NK-92 treated with Interleukin-12 subunit alpha and Interleukin-12 subunit beta, amount 100 ng/mL, for 24 hours (cell line): ENCODE data around the gene QRICH1.

Experiments used
- DNase-seq: peaks from one replicate; lab custom pipeline; 2025; lab: John Stamatoyannopoulos, UW

QRICH1 gene

DNA sequence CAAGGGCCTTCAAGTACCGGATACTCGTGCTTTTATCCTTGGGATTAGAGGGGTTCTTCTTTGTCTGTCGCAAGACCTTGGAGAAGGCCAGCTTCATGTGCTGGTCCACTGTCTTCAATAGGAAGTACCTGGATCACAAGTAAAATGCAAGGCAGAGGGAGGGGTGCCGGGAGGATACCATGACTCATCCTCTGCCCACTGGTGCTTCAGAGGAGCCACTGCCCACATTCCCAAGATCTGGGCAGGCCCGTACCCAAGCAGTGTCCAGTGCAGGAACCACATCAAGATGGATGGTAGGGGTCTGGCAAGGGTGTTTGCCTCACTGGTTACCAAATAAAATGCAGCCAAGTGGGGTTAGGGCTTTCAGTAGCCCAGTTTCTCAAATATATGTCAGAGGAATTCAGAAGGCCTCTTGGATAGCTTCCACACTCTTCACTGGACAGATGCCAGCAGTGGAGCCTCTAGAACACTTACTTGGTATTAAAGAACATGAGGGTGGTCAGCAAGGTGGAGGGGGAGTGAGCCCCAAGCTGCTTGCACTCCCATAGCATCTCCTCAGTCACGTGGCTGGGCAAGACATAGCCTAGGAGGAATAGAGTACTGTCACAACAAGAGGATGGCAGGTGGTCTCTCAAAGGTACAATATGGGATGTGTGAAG lies 61.1 kb downstream of the QRICH1 start:
- no peak for DNase-seq

DNA sequence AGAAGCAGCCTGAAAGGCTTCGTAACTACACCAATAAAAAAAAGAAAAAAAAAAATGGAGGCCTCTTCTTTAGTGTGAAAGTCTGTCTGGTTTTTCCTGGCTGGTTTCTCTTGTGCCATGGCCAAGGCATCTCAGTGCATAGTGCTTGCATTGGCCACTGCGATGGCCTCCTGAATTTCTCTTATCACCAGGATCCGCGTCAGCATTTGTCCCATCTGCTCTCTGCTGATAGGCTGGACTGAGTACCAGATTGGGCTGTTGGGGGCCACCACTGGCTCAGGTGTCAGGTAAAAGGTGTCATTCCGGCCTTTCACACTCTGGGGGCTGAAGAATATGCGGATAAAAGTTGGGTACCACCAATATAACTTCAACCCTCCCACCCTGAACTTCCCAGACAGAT lies 63.5 kb downstream of the QRICH1 start:
- no peak for DNase-seq

DNA sequence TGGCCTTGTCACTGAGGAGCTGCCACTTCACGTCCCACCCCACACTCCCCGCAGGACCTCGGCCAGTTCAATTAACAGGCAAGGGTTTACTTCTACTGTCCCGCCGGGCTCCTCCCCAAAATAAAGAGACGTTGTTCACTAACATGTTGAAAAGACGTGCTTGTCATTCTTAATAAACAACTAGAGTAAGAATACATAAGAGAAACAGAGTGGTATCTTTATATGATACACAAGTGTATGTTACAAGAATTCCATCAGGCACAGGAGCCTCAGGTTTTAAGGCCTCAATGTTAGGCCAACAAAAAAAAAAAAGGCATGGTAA lies 64.3 kb downstream of the QRICH1 start:
- no peak for DNase-seq

DNA sequence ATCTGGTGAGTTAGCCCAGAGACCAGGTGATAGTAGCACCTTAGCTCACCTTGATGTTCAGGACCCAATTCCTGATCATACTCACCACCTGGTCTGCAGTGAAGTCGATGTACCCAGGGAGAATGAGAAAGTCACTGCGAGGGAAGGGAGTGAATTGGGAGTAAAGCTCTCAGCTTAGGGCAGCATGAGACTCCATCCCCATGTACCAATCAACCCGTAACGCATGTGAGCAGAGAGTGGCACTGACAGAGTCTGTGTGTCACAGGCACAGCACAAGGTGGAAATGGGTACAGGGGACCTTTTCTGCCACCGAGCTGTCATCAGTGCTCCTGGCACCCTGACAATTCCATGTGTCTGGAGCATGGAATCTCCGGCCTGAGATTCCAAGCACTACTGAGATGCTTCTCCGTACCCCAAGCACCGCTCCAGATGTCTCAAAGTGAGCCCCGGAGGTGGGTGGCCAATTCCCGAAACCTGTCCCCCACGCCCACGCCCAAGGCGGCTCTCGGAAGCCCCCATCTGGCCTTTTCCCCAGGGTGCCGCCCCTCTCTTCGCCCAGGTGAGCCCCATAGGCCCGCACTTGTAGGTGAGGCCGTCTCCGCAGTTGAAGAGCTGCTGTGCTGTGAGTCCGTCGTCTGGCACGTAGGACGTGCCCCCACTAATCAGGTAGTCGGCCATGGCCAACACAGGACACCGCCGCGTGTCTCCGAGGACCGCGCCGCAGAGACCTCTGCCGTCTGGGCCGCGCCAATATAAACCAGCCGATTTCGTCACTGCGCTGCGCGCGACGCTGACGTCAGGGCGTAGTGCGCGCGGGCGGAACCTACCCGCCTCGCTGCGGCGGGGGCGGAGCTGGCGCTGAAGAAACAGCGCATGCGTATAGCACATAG lies 65.0 kb downstream of the QRICH1 start, which contains the start of gene IMPDH2:
Gene IMPDH2 (minus strand): TSS at position 726 of the 890 bp plus-strand sequence. CDS start 48 bp downstream, at position 678.
- DNase-seq: peak; percentile 80

DNA sequence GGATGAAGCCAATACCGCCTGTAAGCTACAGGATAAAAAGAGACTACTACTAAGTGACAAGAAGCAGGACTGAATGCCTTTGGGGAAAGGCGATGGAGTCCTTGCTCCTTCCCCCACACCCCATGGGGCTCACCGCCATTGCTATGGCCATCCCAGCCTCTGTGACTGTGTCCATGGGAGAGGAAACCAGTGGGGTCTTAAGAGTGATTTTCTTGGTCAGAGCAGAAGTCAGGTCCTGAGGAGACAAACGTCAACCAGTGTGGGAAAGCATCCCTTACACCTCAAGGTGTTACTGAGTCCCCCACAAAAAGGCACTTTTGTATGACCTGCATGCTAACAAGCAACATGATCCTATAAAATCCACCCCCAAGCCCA lies 65.6 kb downstream of the QRICH1 start:
- DNase-seq: no peak

DNA sequence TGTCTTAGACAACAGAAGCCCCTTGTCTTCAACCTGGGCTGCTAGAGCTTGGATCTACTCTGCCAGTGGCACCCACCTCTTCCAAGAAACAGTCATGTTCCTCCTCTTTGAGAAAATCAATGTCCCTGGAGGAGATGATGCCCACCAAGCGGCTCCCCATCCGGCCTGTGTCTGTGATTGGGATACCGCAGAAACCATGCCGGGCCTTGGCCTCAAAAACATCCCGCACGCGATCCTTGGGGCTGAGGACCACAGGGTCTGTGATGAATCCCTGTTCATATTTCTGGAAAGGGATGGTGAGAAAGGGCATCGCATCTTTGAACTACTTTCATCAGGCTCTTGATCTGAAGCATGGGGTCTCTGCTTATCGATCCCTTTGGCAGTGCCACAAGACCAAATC lies 66.2 kb downstream of the QRICH1 start:
- DNase-seq: no peak

DNA sequence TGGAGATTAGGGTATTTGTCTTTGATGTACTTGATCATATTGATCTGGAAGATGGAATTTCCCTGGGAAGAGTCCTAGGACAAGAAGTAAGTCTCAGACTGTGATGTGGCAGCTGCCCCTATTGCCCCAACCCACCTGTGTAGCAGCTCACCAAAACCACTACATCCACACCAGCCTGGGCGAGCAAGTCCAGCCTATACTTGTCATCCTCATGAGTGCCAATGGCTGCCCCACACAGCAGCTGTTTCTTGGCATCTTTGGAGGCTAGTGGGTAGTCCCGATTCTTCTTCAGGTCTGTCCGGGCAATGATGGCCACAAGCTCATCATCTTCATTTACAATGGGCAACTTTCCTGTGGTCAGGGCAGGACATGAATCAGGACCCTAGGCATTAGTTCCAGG lies 67.3 kb downstream of the QRICH1 start:
- DNase-seq: no peak

DNA sequence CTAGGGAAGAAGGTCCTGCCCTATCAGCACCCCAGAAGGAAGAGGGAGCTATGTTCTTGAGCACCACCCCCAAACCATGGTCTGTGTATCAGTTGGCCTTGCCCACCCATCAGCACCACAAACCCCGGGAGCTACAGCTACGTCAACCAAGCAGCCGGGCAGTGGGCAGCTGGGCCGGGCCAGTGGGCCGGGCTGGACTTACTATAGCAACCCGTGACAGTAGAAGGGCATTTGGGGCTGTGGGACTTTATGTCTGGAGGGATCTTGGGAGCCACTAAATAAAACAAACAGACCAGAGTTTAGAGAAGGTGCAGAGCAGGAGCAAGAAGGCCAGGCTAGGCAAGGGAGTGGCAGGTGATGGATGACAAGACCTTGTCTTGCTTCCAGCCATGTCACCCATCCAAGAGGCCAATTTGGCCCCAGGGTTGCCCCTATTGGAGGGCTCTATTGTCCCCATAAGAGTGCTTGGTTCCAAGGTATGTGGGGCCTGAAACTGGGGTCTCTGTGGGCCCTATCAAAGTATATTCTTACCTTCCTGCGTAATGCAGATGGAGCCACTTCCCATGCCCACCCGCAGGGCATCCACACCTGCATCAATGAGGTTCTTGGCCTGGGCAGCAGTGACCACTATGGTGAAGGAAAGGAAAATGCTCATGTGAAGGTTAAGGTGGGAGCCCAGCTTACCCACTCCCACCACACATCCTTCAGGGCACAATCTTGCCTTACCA lies 67.9 kb downstream of the QRICH1 start:
- DNase-seq: no peak

DNA sequence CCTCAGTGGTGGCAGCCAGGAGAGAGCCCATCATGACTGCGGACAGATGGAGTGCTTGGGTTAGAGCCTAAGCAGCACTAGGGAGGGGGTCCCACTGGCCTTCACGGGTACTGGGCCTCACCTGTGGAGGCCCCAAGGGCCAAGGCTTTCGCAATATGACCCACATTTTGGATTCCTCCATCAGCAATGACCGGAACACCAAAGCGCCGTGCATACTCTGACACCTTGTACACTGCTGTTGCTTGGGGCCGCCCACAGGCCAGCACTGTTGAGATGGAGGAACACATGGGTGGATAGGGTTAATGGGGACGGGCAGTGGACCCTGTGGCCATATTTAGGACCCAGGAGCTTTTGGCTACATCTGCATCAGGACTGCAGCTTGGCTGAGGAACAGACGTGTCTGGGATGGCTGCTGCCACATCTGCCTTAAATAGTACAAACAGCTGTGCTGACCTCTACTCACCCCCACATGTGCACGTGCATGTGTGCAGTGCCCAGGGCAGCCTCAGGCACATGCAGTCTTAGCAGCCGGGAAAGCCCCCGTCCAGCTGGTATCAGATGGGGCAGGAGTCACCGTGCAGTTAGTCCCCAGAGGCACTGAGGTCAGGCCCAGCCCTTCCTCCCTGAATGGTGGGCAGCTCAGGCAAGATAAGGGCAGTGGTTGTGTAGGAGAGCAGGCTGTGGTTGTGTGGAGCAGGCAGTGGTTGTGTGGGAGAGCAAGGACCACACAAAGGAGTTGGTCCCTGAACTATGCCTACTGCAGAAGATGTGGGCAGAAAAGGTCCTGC lies 68.7 kb downstream of the QRICH1 start:
- DNase-seq: no peak

DNA sequence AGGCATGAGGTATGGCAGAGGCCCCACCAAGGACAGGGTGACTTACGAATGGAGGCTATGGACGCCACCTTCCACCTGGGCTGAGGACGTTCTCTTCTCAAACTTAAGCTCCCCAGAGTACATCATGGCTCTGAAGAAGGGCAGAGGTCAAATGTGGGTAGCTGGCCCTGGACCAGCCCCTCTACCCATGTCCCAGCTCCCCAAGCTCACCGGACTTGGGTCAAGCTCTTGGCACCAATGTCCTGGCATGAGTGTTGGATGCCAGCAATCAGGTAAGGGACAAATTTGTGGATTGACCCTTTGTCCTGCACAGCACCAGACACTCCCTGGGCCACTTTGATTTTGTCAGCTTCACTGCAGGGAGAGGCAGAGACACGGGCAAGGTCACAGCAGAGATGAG lies 69.4 kb downstream of the QRICH1 start:
- DNase-seq: no peak

DNA sequence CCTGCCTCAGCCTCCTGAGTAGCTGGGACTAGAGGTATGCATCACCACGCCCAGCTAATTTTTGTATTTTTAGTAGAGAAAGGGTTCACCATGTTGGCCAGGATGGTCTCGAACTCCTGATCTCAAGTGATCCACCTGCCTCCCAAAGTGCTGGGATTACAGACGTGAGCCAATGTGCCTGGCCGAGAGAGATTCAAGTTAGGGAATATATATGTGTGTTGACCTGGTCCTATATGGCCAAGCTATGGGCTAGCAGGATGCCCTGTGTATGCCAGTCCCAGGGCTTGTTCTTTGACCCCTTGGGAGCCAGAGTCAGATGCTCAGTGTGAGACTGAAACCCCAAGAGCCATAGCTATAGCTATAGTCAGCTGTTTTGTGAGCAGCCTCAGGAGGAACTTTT lies 70.1 kb downstream of the QRICH1 start:
- no peak for DNase-seq

DNA sequence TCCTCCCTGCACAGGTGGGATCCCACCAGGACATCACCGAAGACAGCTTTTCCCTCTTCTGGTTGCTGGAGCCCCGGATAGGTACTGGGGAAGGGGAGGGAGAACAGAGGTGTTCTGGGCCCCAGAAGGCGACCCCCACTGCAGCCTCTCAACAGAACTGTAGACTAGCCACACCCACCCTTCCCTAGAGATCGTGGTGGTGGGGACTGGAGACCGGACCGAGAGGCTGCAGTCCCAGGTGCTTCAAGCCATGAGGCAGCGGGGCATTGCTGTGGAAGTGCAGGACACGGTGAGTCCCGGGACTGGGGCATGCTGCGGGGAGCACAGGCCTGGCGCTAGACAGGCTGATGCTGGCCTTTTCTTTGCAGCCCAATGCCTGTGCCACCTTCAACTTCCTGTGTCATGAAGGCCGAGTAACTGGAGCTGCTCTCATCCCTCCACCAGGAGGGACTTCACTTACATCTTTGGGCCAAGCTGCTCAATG lies 71.1 kb downstream of the QRICH1 start:
- no peak for DNase-seq

DNA sequence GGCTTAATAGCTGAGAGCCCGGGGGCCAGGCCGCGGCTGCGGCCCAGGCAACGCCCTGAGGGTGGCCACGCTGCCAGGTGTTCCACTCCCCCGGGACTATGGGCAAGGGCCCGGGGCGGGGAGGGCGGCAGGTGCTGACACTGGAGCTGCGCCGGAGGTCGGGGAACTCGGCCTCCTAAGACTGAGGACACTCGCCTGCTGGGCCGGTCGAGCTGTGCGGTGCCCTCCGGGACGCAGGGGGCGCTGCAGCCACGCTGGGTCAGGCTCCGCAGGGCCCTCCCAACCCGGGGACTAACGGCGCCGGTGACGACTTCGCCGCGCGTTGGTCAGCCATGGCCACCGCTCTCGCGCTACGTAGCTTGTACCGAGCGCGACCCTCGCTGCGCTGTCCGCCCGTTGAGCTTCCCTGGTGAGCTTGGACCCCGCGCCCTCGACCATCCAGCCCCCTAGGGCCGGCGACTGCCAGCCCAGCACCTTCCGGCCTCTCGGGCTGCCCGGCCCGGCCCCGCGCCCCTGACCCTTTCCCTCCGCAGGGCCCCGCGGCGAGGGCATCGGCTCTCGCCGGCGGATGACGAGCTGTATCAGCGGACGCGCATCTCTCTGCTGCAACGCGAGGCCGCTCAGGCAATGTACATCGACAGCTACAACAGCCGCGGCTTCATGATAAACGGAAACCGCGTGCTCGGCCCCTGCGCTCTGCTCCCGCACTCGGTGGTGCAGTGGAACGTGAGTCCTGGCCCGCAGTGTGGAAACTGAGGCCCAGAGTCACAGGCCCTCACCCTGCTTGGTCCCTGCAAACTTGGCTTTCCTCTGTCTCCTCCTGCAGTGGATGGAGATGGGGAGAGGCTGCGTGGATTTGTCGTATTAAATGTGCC lies 71.8 kb downstream of the QRICH1 start, which contains the start of gene NDUFAF3:
Gene NDUFAF3 (plus strand): TSS at position 309 of the 875 bp plus-strand sequence. CDS start 24 bp downstream, at position 333.
- DNase-seq: peak; percentile 80

DNA sequence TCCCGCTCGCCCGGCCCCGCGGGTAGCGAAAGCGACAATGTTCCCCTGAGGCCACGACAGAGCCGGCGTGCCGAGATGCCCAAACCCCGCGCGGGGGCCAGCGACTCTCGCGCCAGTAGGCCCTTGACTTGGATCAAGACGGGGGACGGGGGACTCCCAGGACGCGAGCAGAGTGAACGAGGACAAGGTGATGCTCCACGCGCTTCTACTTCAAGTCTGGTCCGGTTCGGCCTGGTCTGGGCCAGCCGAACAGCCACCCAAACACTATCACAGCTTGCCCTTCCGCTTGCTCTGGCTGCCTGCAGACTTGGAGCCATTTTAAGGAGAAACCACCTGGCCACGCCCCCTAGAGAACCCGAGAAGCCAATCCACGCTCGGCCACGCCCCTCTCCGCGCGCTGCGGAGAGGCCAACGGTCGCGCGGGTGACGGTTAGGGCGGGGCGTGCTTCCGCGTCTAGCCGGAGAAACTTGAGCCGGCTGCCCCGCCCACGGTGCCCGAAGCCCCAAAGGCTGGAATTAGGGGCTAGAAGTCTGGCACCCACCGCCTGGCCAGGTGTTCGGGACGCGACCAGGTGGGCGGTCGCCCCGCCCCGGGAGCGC lies 72.6 kb downstream of the QRICH1 start:
- DNase-seq: peak; percentile 94

DNA sequence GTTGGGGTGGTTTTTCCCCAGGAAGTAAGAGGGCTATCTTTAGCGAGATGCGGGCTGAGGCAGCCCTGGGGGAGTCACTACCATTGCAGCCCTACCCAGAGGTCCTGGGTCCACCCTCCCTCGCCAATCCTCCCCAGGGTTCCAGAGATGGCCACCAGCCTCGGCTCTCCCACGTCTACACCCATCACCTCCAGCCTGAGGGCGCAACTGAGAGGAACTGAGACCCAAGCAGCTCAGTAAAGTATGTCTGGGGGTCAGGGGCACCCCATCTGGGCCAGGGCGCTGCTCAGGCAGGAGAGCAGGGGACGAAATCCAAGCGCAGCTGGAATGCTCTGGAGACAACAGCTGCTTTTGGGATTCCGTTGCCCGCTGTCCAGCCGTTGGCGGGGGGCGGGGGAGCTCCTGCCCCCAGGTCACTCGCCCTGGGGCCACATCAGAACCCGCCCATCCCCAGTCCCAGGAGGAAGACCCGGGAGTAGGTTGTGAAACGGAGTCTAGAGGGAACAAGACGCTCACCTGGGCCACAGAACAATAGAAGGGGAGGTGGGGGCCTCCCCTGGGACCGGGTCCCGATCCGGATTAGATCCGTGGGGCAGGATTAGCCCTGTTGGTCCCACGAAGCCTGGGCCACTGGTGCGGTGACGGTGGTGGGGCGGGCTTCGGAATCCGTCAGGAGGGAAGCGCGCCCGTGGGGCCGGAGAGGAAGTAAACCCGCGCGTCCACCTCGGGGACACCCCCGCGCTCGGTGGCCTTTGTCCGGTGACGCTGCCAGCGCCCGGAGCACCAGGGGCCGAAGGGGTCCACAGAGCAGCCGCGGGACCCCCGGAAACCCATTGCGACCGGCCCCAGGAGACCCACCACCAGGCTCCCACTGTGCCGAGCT lies 73.3 kb downstream of the QRICH1 start:
- DNase-seq: peak; percentile 58

DNA sequence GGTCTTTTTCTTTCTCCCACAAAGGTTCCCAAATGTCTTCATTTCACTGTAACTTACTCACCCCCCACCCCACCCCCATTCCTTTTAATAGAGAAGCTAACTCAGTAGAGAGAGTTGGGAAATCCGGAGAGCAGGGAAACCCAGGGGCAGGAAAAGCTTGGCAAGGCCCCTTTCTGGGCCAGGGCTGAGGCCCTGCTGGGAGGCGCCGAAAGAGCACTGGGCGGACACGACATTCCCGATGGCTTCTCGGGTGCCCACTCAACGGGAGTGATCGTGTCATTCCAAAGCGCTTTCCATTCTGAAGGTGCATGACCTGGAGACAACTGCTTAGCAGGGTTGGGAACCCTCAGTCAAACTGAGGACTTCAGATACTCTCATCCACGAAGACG lies 73.9 kb downstream of the QRICH1 start:
- no peak for DNase-seq

DNA sequence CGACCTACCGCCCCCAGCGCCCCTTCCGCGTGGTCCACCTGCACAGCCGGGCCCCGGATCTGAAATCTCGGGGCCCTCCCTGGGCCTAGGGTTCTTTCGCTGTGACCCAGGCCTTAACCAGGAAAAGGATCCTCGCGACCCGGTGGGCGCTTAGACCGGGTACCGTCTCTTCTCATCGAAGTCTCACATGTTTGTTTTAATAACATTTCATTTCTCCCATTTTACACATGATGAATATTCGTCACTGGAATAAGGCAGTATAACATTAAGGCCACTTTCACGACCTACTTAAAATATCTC lies 75.2 kb downstream of the QRICH1 start:
- DNase-seq: no peak

DNA sequence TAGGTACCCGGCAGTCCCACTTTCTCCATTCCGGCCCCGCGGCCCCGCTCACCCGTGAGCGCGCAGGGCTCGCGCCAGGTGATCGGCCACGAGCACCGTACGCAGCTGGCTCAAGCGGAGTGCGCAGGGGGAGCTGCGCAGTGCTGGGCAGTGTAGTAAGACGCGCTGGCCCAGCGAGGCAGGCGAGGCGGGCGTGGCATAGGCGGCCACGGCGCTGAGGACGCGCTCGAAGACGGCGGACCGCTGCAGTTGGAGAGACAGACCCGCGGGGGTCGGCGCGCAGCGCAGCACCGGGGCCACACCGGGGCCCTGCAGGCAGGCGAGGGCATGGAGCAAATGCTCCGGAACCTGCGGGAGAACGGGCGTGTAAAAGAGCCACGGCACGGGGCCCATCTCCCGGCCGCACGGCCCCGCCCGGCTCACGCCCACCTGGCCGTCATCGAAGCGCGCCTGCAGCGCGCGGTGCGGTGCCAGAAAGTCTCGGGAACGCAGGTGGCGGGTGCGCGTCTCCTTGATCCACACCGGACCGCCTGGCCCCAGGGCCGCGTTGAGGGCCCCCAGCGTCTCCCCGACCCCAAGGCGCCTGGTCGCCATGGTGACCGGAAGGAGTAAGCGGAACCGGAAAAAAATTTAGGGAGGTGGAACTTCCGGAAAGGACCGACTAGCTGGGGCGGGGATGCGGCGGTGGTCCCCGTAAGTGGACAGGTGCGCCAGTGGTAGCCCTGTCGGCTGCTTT lies 75.7 kb downstream of the QRICH1 start, which contains the start of gene DALRD3:
Gene DALRD3 (minus strand): TSS at position 610 of the 736 bp plus-strand sequence. CDS start 16 bp downstream, at position 594.
- peak; percentile 17 for DNase-seq
